Measurements from ENCODE around the gene TMEM131. TPM values are rescaled to one million over a fixed set of nuclear protein-coding genes. Genes with fewer than 3 reads are reported as not detected.

The TMEM131 gene
- total and polyA plus RNA-seq, 3 donors from 2014 or later, result 35.0 to 54.8 (median 49.6) TPM

- Histone ChIP-seq H3K4me3 (no peak overlapping the region), H3K27ac (no peak overlapping the region), H3K4me1 (peaks cover 13% of the 10 kb centered on the region), H3K36me3 (ENCODE audit: low read depth, missing control alignments) (no peaks in the 10 kb centered on the region), H3K9me3 (no peaks in the 10 kb centered on the region), H3K27me3 (no peaks in the 10 kb centered on the region)
- DNase-seq, result no peak
- intact Hi-C loops (cut with DNase I; ENCODE audit: low total_unique reads), result no loop called here
- 63 to 72% methylated on average over 15 of the region's 15 CpGs for WGBS, 2 donors
- TF ChIP-seq POLR2A (IDR thresholded peaks at IDR 0.05), result no peak
- no peak for TF ChIP-seq CTCF (IDR thresholded peaks at IDR 0.05)
These were observed 17.8 kb upstream of the TMEM131 start for GRCh38 chr2:98013407-98014042.

- no peaks in the 10 kb centered on the region for H3K36me3 ChIP-seq (ENCODE audit: low read depth, missing control alignments)
- intact Hi-C loops (cut with DNase I; ENCODE audit: low total_unique reads), result no loop called here
- DNase-seq, result no peak
- no peak overlapping the region for H3K4me3 ChIP-seq
- no peaks in the 10 kb centered on the region for H3K27me3 ChIP-seq
- no peaks in the 10 kb centered on the region for H3K9me3 ChIP-seq
- peaks cover 13% of the 10 kb centered on the region for H3K4me1 ChIP-seq
- TF ChIP-seq POLR2A (IDR thresholded peaks at IDR 0.05), result no peak
- no peak for TF ChIP-seq CTCF (IDR thresholded peaks at IDR 0.05)
- WGBS, 2 donors, result 92 to 97% methylated on average over 3 of the region's 3 CpGs
- H3K27ac ChIP-seq, result no peak overlapping the region
These were observed 16.8 kb upstream of the TMEM131 start for GRCh38 chr2:98012561-98012991.

- Histone ChIP-seq H3K4me3 (no peak overlapping the region), H3K36me3 (ENCODE audit: low read depth, missing control alignments) (no peaks in the 10 kb centered on the region), H3K27ac (no peak overlapping the region), H3K27me3 (no peaks in the 10 kb centered on the region), H3K9me3 (no peaks in the 10 kb centered on the region), H3K4me1 (peaks cover 13% of the 10 kb centered on the region)
- DNase-seq, result no peak
- intact Hi-C loops (cut with DNase I; ENCODE audit: low total_unique reads), result no loop called here
- no peak for TF ChIP-seq POLR2A (IDR thresholded peaks at IDR 0.05)
- no peak for TF ChIP-seq CTCF (IDR thresholded peaks at IDR 0.05)
- 60 to 61% methylated on average over 10 of the region's 10 CpGs for WGBS, 2 donors
These were observed 14.4 kb upstream of the TMEM131 start for GRCh38 chr2:98009887-98010760.

- Histone ChIP-seq H3K4me3 (no peak overlapping the region), H3K36me3 (ENCODE audit: low read depth, missing control alignments) (no peaks in the 10 kb centered on the region), H3K27ac (no peak overlapping the region), H3K4me1 (peaks cover 13% of the 10 kb centered on the region), H3K27me3 (no peaks in the 10 kb centered on the region), H3K9me3 (no peaks in the 10 kb centered on the region)
- TF ChIP-seq CTCF (IDR thresholded peaks at IDR 0.05), result no peak
- no peak for TF ChIP-seq POLR2A (IDR thresholded peaks at IDR 0.05)
- DNase-seq, result no peak
- intact Hi-C loops (cut with DNase I; ENCODE audit: low total_unique reads), result no loop called here
- 59 to 74% methylated on average over 3 of the region's 3 CpGs for WGBS, 2 donors
These were observed 12.7 kb upstream of the TMEM131 start for GRCh38 chr2:98008415-98008814.

Data from testis (tissue), 3 donors.